Lower leg skin (tissue), 3 donors: Measurements from ENCODE around the gene RAD18.

Experiments
- POLR2A ChIP-seq, 2 donors: fragments of 450-650 bp; IDR thresholded peaks; one replicate each; pipeline ENCODE4 v1.6.1; 2016 to 2017; ENCODE audit warnings: antibody characterized with exemption in 2 of 2, mild to moderate bottlenecking in 1 of 2, moderate library complexity in 1 of 2
- TF ChIP-seq, protein P1 (sequence below), 3 donors: fragments of 450-650 bp; IDR thresholded peaks; one replicate each; pipeline ENCODE4 v1.5.1; 2016; ENCODE audit warnings: antibody characterized with exemption in 3 of 3, mild to moderate bottlenecking in 3 of 3, moderate library complexity in 2 of 3

DNA sequence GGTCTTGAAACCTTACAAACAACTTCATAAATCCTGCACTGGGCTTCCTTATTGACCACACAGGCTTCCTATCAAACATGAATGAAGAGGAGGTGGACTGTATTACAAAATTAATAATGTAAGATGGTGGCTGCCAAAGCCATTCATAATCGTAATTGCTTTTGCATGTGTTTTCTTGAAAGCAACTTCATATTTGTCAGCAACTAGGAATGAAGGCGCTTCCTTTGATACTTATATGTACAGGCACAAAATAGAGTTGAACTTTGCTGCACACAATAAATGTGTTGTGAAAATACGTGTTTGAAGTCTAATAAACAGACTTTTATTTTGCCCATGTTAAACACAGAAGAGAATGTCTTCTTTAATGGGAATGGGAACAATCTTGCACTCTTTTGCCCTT is 121.8 kb downstream of the RAD18 start:
- TF ChIP-seq, protein P1, sequence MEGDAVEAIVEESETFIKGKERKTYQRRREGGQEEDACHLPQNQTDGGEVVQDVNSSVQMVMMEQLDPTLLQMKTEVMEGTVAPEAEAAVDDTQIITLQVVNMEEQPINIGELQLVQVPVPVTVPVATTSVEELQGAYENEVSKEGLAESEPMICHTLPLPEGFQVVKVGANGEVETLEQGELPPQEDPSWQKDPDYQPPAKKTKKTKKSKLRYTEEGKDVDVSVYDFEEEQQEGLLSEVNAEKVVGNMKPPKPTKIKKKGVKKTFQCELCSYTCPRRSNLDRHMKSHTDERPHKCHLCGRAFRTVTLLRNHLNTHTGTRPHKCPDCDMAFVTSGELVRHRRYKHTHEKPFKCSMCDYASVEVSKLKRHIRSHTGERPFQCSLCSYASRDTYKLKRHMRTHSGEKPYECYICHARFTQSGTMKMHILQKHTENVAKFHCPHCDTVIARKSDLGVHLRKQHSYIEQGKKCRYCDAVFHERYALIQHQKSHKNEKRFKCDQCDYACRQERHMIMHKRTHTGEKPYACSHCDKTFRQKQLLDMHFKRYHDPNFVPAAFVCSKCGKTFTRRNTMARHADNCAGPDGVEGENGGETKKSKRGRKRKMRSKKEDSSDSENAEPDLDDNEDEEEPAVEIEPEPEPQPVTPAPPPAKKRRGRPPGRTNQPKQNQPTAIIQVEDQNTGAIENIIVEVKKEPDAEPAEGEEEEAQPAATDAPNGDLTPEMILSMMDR (IDR thresholded peaks at IDR 0.05), result no peak
- no peak for TF ChIP-seq POLR2A (IDR thresholded peaks at IDR 0.05)
